ENCODE measurements around the gene PLEKHH3.

PLEKHH3 gene

GRCh38 chr17:42659079-42659931 is 17.5 kb downstream of the PLEKHH3 start, which contains the start of gene TUBG2:
TUBG2 (plus strand) TSS chr17:42659284; CDS start chr17:42659504, 220 bp downstream.
- TF ChIP-seq, protein P1, sequence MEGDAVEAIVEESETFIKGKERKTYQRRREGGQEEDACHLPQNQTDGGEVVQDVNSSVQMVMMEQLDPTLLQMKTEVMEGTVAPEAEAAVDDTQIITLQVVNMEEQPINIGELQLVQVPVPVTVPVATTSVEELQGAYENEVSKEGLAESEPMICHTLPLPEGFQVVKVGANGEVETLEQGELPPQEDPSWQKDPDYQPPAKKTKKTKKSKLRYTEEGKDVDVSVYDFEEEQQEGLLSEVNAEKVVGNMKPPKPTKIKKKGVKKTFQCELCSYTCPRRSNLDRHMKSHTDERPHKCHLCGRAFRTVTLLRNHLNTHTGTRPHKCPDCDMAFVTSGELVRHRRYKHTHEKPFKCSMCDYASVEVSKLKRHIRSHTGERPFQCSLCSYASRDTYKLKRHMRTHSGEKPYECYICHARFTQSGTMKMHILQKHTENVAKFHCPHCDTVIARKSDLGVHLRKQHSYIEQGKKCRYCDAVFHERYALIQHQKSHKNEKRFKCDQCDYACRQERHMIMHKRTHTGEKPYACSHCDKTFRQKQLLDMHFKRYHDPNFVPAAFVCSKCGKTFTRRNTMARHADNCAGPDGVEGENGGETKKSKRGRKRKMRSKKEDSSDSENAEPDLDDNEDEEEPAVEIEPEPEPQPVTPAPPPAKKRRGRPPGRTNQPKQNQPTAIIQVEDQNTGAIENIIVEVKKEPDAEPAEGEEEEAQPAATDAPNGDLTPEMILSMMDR (IDR thresholded peaks at IDR 0.05): no peak
- TF ChIP-seq ZFX (IDR thresholded peaks at IDR 0.05; ENCODE audit: borderline replicate concordance): no peak
- H3K27ac ChIP-seq: peak within 1 kb of the TSS; percentile 72

- H3K27ac ChIP-seq: peak overlapping the region; percentile 72
- no peak for TF ChIP-seq ZFX (IDR thresholded peaks at IDR 0.05; ENCODE audit: borderline replicate concordance)
- TF ChIP-seq, protein P1 (IDR thresholded peaks at IDR 0.05): no peak
Observed at GRCh38 chr17:42657824-42658588, 18.8 kb downstream of the PLEKHH3 start.

- TF ChIP-seq, protein P1 (IDR thresholded peaks at IDR 0.05): no peak
- TF ChIP-seq ZFX (IDR thresholded peaks at IDR 0.05; ENCODE audit: borderline replicate concordance): no peak
- no peak overlapping the region for H3K27ac ChIP-seq
Observed at GRCh38 chr17:42655528-42655927, 21.3 kb downstream of the PLEKHH3 start.

- TF ChIP-seq ZFX (IDR thresholded peaks at IDR 0.05; ENCODE audit: borderline replicate concordance): no peak
- TF ChIP-seq, protein P1 (IDR thresholded peaks at IDR 0.05): no peak
- peak overlapping the region; percentile 77 for H3K27ac ChIP-seq
Observed at GRCh38 chr17:42653179-42654124, 23.3 kb downstream of the PLEKHH3 start.

- H3K27ac ChIP-seq: no peak overlapping the region
- TF ChIP-seq, protein P1 (IDR thresholded peaks at IDR 0.05): no peak
- TF ChIP-seq ZFX (IDR thresholded peaks at IDR 0.05; ENCODE audit: borderline replicate concordance): no peak
Observed at GRCh38 chr17:42651392-42651791, 25.4 kb downstream of the PLEKHH3 start.

DNA sequence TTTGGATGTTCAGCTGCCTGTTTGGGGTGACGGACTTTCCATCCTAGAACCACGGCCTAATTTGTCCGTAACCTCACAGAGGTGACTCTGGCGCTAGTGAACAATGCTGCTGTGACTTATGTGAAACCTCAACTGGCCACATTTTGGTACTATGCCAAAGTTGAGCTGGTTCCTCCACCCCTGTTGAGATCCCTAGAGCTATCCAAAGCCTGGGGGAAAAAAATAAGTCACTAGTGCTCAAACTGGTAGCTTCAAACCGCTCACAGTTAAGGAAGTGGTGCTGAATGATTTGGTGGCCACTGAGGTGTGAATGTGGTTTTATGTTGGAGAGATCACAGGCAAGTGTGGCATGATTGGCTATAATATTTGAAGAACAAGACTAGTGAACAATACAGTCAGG is 29.0 kb downstream of the PLEKHH3 start:
- H3K27ac ChIP-seq: no peak overlapping the region
- TF ChIP-seq ZFX (IDR thresholded peaks at IDR 0.05; ENCODE audit: borderline replicate concordance): no peak
- TF ChIP-seq, protein P1 (IDR thresholded peaks at IDR 0.05): no peak

Measured in 22Rv1 (cell line).